ENCODE data around the gene TMEM52. TPM values are rescaled to one million over a fixed set of nuclear protein-coding genes. Genes with fewer than 3 reads are reported as not detected.

TMEM52 gene
- total and polyA plus RNA-seq, 2 of the 13 experiments (the other 11 are each of a cell fraction or from before 2014, with no cell fraction given), result 13.2 to 18.7 TPM

DNA sequence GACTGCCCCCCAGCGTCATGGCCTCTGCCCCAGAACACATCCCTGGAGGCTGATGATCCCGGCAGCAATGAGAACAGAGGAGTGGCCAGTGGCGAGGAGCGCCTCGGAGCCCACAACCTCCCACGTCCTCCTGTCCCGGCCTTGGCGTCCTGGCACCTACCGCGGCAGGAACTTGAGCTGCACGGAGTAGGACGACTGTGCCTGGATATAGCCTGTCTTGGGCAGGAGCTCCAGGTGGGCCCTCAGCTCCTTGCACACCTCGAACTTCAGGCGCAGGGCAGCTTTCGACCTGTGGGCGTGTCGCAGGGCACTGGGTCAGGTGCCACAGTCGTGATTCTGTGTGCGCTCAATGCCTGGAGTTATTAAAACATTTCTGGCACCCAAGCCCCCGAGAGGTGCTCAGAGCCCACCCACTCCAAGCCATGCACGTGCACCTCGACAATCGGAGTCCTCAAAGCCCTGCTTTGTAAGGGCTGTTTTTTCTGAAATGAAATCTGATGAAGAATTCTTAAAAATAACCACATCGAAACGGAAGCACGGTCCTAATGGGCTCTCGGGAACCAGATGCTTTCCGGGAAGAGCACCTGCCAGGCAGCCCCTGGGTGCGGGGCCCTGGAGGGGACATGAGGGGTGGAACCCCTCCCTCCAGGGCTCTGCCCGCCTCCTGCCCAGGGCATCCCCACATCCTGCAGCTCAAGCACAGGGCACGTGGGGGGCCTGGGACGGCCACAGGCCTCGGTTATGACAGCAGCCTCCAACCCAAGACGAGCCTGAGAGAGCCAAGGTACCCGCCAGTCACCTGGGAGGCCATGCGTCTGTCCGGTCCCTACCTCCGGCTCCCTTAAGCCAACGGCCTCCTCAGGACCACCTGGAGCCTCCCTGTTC, 23.0 kb upstream of the TMEM52 start (continued):
- TF ChIP-seq ZNF280D (CRISPR knock-in tag; IDR thresholded peaks at IDR 0.05), result no peak
- no peak for TF ChIP-seq ZNF333 (CRISPR knock-in tag; IDR thresholded peaks at IDR 0.05; ENCODE audit: borderline replicate concordance)
- no peak for TF ChIP-seq SETDB1 (CRISPR knock-in tag; IDR thresholded peaks at IDR 0.05; ENCODE audit: borderline replicate concordance)
- TF ChIP-seq TOE1 (CRISPR knock-in tag; IDR thresholded peaks at IDR 0.05), result no peak
- no peak for TF ChIP-seq MXI1 (IDR thresholded peaks at IDR 0.05; ENCODE audit: borderline replicate concordance, low read depth, low read length)
- no peak for TF ChIP-seq ELK4 (CRISPR knock-in tag; IDR thresholded peaks at IDR 0.05; ENCODE audit: borderline replicate concordance)
- no peak for TF ChIP-seq DRAP1 (CRISPR knock-in tag; IDR thresholded peaks at IDR 0.05)
- TF ChIP-seq, protein P1, sequence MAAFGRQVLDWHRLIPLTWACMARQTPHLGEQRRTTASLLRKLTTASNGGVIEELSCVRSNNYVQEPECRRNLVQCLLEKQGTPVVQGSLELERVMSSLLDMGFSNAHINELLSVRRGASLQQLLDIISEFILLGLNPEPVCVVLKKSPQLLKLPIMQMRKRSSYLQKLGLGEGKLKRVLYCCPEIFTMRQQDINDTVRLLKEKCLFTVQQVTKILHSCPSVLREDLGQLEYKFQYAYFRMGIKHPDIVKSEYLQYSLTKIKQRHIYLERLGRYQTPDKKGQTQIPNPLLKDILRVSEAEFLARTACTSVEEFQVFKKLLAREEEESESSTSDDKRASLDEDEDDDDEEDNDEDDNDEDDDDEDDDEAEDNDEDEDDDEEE (CRISPR knock-in tag; IDR thresholded peaks at IDR 0.05), result peak; percentile 1; the same call in 1 of the 2 replicates
- TF ChIP-seq ZNF34 (CRISPR knock-in tag; IDR thresholded peaks at IDR 0.05; ENCODE audit: borderline replicate concordance), result no peak
- TF ChIP-seq KAT8 (CRISPR knock-in tag; IDR thresholded peaks at IDR 0.05), result no peak
- TF ChIP-seq ZSCAN25 (CRISPR knock-in tag; IDR thresholded peaks at IDR 0.05), result no peak
- TF ChIP-seq JUNB (CRISPR knock-in tag; IDR thresholded peaks at IDR 0.05; ENCODE audit: borderline replicate concordance), result no peak
- no peak for TF ChIP-seq ZNF235 (CRISPR knock-in tag; IDR thresholded peaks at IDR 0.05; ENCODE audit: borderline replicate concordance)
- TF ChIP-seq DZIP1 (CRISPR knock-in tag; IDR thresholded peaks at IDR 0.05), result 0 out of 2 replicates have a peak, but pooled peaks have one; percentile 37
- no peak for TF ChIP-seq ZBTB7A (CRISPR knock-in tag; IDR thresholded peaks at IDR 0.05)
- no peak for TF ChIP-seq ARNT (IDR thresholded peaks at IDR 0.05)
- no peak for TF ChIP-seq HCFC1 (IDR thresholded peaks at IDR 0.05; ENCODE audit: low read depth, low read length)
- TF ChIP-seq, protein P2, sequence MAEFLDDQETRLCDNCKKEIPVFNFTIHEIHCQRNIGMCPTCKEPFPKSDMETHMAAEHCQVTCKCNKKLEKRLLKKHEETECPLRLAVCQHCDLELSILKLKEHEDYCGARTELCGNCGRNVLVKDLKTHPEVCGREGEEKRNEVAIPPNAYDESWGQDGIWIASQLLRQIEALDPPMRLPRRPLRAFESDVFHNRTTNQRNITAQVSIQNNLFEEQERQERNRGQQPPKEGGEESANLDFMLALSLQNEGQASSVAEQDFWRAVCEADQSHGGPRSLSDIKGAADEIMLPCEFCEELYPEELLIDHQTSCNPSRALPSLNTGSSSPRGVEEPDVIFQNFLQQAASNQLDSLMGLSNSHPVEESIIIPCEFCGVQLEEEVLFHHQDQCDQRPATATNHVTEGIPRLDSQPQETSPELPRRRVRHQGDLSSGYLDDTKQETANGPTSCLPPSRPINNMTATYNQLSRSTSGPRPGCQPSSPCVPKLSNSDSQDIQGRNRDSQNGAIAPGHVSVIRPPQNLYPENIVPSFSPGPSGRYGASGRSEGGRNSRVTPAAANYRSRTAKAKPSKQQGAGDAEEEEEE (CRISPR knock-in tag; IDR thresholded peaks at IDR 0.05; ENCODE audit: borderline replicate concordance), result 0 out of 2 replicates have a peak, but pooled peaks have one; percentile 16
